DND-41 (cell line): ENCODE data around the gene DHPS.

Experiments
- CTCF ChIP-seq: IDR thresholded peaks from 2 replicates; pipeline ENCODE4 v1.5.1; 2012; ENCODE audit warnings: borderline replicate concordance, low read length, moderate library complexity, mild to moderate bottlenecking; ENCODE audit not compliant: poor library complexity, severe bottlenecking; ENCODE audit errors: extremely low read depth
- EZH2 ChIP-seq: IDR thresholded peaks from 3 replicates; pipeline ENCODE4 v1.6.1; 2012; ENCODE audit warnings: borderline replicate concordance, low read depth, mild to moderate bottlenecking, moderate library complexity, low read length, inconsistent platforms; ENCODE audit not compliant: severe bottlenecking

- TF ChIP-seq CTCF (no peak), EZH2 (no peak)
Observed at GRCh38 chr19:12715929-12716328, 34.2 kb upstream of the DHPS start.
